ENCODE measurements around the gene RNLS. TPM values are rescaled to one million over a fixed set of nuclear protein-coding genes. Genes with fewer than 3 reads are reported as not detected.

The RNLS gene
- total RNA-seq, 1 experiment from 2014 or later = not detected

GRCh38 chr10:88423732-88424131, 159.4 kb downstream of the RNLS start:
- POLR2A ChIA-PET = no interaction called here
- DNase-seq (ENCODE audit: low read depth, low spot score) = no peak

More at GRCh38 chr10:88423732-88424131, 159.4 kb downstream of the RNLS start:
- BruUV-seq (replicated peaks) = no TSS peak
- CTCF ChIA-PET = no interaction called here
- H3K4me3 ChIP-seq (replicated peaks in 1 of 2; ENCODE audit: low read depth in 1 of 2, low read length in 2 of 2) = no peak overlapping the region
- no peak overlapping the region for H3K9ac ChIP-seq (ENCODE audit: low read length)
- TF ChIP-seq SP1 (IDR thresholded peaks at IDR 0.05; ENCODE audit: low read depth) = no peak
- TF ChIP-seq JUND (IDR thresholded peaks at IDR 0.05) = no peak
- TF ChIP-seq REST (IDR thresholded peaks at IDR 0.05; ENCODE audit: low read depth) = no peak
- TF ChIP-seq ZBTB33 (IDR thresholded peaks at IDR 0.05; ENCODE audit: extremely low read depth, insufficient replicate concordance, low read length) = no peak
- no peak for TF ChIP-seq SRF (IDR thresholded peaks at IDR 0.05; ENCODE audit: low read depth)
- intact Hi-C loops (cut with micrococcal nuclease) = no loop called here
- no peaks in the 10 kb centered on the region for H3K36me3 ChIP-seq (ENCODE audit: control insufficient read depth in 1 of 2, insufficient read depth in 2 of 2, low read length in 2 of 2)
- no peak for ATAC-seq
- no peaks in the 10 kb centered on the region; the same call in 1 of the 2 replicates for H3K27me3 ChIP-seq (ENCODE audit: insufficient read depth, low read length)
- no peaks in the 10 kb centered on the region for H3K9me3 ChIP-seq (ENCODE audit: control insufficient read depth in 1 of 2, insufficient read depth in 1 of 2, low read depth in 1 of 2, low read length in 2 of 2)
- H3K27ac ChIP-seq (ENCODE audit: low read depth, low read length) = no peak overlapping the region
- H3K79me2 ChIP-seq (ENCODE audit: insufficient read depth, low read length) = no peaks in the 10 kb centered on the region
- no peak overlapping the region for H2AFZ ChIP-seq (ENCODE audit: low read depth, low read length, poor library complexity, severe bottlenecking)
- RAD21 ChIA-PET (ENCODE audit: low non-redundant PET in 1 of 2, low total read pairs in 2 of 2, uncharacterized antibody in 2 of 2, unreplicated experiment in 2 of 2) = no interaction called here
- no peak overlapping the region for H3K4me2 ChIP-seq (ENCODE audit: low read length)
- no peaks in the 10 kb centered on the region for H4K20me1 ChIP-seq (ENCODE audit: insufficient read depth)
- no peaks in the 10 kb centered on the region for H3K9me2 ChIP-seq (ENCODE audit: insufficient read depth)
- H3K4me1 ChIP-seq (ENCODE audit: control insufficient read depth in 1 of 2, insufficient read depth in 2 of 2, low read length in 2 of 2) = peaks cover 10 to 12% of the 10 kb centered on the region in 2 experiments

Data from HCT116 (cell line).